ENCODE measurements around the gene ADM2. TPM values are rescaled to one million over a fixed set of nuclear protein-coding genes. Genes with fewer than 3 reads are reported as not detected.

ADM2 gene
- total RNA-seq, 1 donor from 2014 or later, result 4.4 TPM

- H3K4me3 ChIP-seq (ENCODE audit: low read depth, low read length), result peak overlapping the region; percentile 70
- TF ChIP-seq CTCF (conservative IDR thresholded peaks at IDR 0.05; ENCODE audit: low read depth, low read length), result no peak
- DNase-seq (ENCODE audit: low read depth), result no peak
These were observed 1.0 kb downstream of the ADM2 start for GRCh38 chr22:50482107-50483074.

- TF ChIP-seq CTCF (conservative IDR thresholded peaks at IDR 0.05; ENCODE audit: low read depth, low read length), result no peak
- no peak for DNase-seq (ENCODE audit: low read depth)
- peak overlapping the region; percentile 70 for H3K4me3 ChIP-seq (ENCODE audit: low read depth, low read length)
These were observed 1.8 kb downstream of the ADM2 start for GRCh38 chr22:50483106-50483505.

GRCh38 chr22:50483556-50483955, 2.2 kb downstream of the ADM2 start:
- no peak for DNase-seq (ENCODE audit: low read depth)
- TF ChIP-seq CTCF (conservative IDR thresholded peaks at IDR 0.05; ENCODE audit: low read depth, low read length), result no peak
- H3K4me3 ChIP-seq (ENCODE audit: low read depth, low read length), result peak overlapping the region; percentile 16

- DNase-seq (ENCODE audit: low read depth), result no peak
- TF ChIP-seq CTCF (conservative IDR thresholded peaks at IDR 0.05; ENCODE audit: low read depth, low read length), result no peak
- H3K4me3 ChIP-seq (ENCODE audit: low read depth, low read length), result peak overlapping the region; percentile 16
These were observed 2.9 kb downstream of the ADM2 start for GRCh38 chr22:50483977-50484853.

GRCh38 chr22:50485221-50486131, 4.1 kb downstream of the ADM2 start:
- TF ChIP-seq CTCF (conservative IDR thresholded peaks at IDR 0.05; ENCODE audit: low read depth, low read length), result peak; percentile 24

More at GRCh38 chr22:50485221-50486131, 4.1 kb downstream of the ADM2 start:
- no peak overlapping the region for H3K4me3 ChIP-seq (ENCODE audit: low read depth, low read length)
- DNase-seq (ENCODE audit: low read depth), result no peak
